B cell (primary cell): ENCODE data around the gene C1orf185. TPM values are rescaled to one million over a fixed set of nuclear protein-coding genes. Genes with fewer than 3 reads are reported as not detected.
A peak's percentile ranks its signal among the peaks of the same experiment; 100 is the strongest.
"Not testable (repeated sequence)": the region's sequence is repeated elsewhere in the genome, so short reads cannot be mapped to it uniquely, and the experiment has no call there.

ENCODE experiments used
- ATAC-seq: fragments of 200-7000 bp; cut with Tn5 transposase; one replicate; pipeline ENCODE4 v1.10.0; 2021; ENCODE audit warnings: low read depth, mild to moderate bottlenecking, moderate number of reproducible peaks, moderate library complexity
- CTCF ChIA-PET: fragments of 350-600 bp; sonication (Branson Sonifier 250); formaldehyde crosslinking; loops from one replicate; lab custom pipeline; 2021; ENCODE audit warnings: antibody characterized with exemption, inconsistent platforms; lab: Charles Lee
- POLR2A ChIA-PET: fragments of 350-600 bp; sonication (Branson Sonifier 250); formaldehyde crosslinking; loops from one replicate; lab custom pipeline; 2021; ENCODE audit warnings: antibody characterized with exemption; lab: Charles Lee
- DNase-seq: peaks from one replicate; pipeline ENCODE4 v3.0.0; 2013
- H2AFZ ChIP-seq: 2 replicates; pipeline ENCODE4 v1.6.1; 2012; ENCODE audit warnings: mild to moderate bottlenecking, low read depth, low read length; ENCODE audit not compliant: insufficient read depth, poor library complexity, severe bottlenecking
- H3K27ac ChIP-seq, 2 donors: 1 replicate in 1 of 2; 2 replicates in 1 of 2; pipeline ENCODE4 v1.5.1; 2012 to 2013; ENCODE audit warnings: low read length in 2 of 2, mild to moderate bottlenecking in 2 of 2, moderate library complexity in 1 of 2
- H3K27me3 ChIP-seq, 4 experiments: fragments of 200-600 bp in 1 of 4; sonication (generic) in 1 of 4; replicated peaks in 1 of 4; 1 replicate in 2 of 4; 2 replicates in 2 of 4; pipeline versions ENCODE4 v1.6.1 to v1.7.0; 2013 to 2016; ENCODE audit warnings: low read length in 3 of 4, mild to moderate bottlenecking in 2 of 4, mixed read lengths in 1 of 4, moderate library complexity in 1 of 4; ENCODE audit not compliant: insufficient read depth in 4 of 4, control insufficient read depth in 3 of 4; ENCODE audit errors: control extremely low read depth in 1 of 4
- H3K36me3 ChIP-seq, 2 experiments: replicated peaks in 1 of 2; 1 replicate in 1 of 2; 2 replicates in 1 of 2; pipeline versions ENCODE4 v1.6.1 to v1.7.1; 2013; ENCODE audit warnings: low read length in 1 of 2; ENCODE audit not compliant: insufficient read depth in 2 of 2, control insufficient read depth in 1 of 2; ENCODE audit errors: control extremely low read depth in 1 of 2, extremely low read depth in 1 of 2
- H3K4me1 ChIP-seq, 2 donors: fragments of 200-600 bp in 1 of 2; sonication (generic) in 1 of 2; 1 replicate in 1 of 2; 2 replicates in 1 of 2; pipeline versions ENCODE4 v1.5.1 to v1.6.1; 2013 to 2017; ENCODE audit warnings: low read length in 2 of 2; ENCODE audit not compliant: control insufficient read depth in 2 of 2, insufficient read depth in 2 of 2
- H3K4me2 ChIP-seq: replicated peaks from 2 replicates; pipeline ENCODE3; 2012; ENCODE audit warnings: mild to moderate bottlenecking, low read depth, low read length; ENCODE audit not compliant: poor library complexity, severe bottlenecking
- H3K4me3 ChIP-seq, 5 experiments: fragments of 200-600 bp in 1 of 5; sonication (generic) in 1 of 5; 1 replicate in 3 of 5; 2 replicates in 2 of 5; pipeline versions ENCODE4 v1.5.1 to v1.7.0; 2011 to 2016; ENCODE audit warnings: low read length in 4 of 5, mild to moderate bottlenecking in 4 of 5, low read depth in 2 of 5, control low read depth in 1 of 5, moderate library complexity in 1 of 5; ENCODE audit not compliant: insufficient read depth in 1 of 5; ENCODE audit errors: control extremely low read depth in 1 of 5, extremely low read depth in 1 of 5
- H3K79me2 ChIP-seq: fragments of 200-600 bp; sonication (generic); one replicate; pipeline ENCODE4 v1.6.0; 2016; ENCODE audit warnings: low read length; ENCODE audit not compliant: control insufficient read depth, insufficient read depth
- H3K9ac ChIP-seq: fragments of 200-600 bp; sonication (generic); 2 replicates; pipeline ENCODE4 v1.6.1; 2017; ENCODE audit warnings: mild to moderate bottlenecking, low read length, moderate library complexity
- H3K9me3 ChIP-seq, 3 donors: one replicate each; pipeline versions ENCODE4 v1.6.1 to v1.7.1; 2013; ENCODE audit warnings: low read length in 2 of 3; ENCODE audit not compliant: control insufficient read depth in 2 of 3, insufficient read depth in 1 of 3; ENCODE audit errors: control extremely low read depth in 1 of 3
- H4K20me1 ChIP-seq: 2 replicates; pipeline ENCODE4 v1.6.0; 2012; ENCODE audit warnings: mild to moderate bottlenecking, low read length; ENCODE audit not compliant: insufficient read depth, control insufficient read depth, poor library complexity, severe bottlenecking
- H3K27ac Mint-ChIP-seq: one replicate; pipeline ENCODE4 v1.8.0; 2021; ENCODE audit warnings: mixed read lengths
- H3K27me3 Mint-ChIP-seq: one replicate; pipeline ENCODE4 v1.8.0; 2021; ENCODE audit warnings: mixed read lengths
- H3K4me1 Mint-ChIP-seq: one replicate; pipeline ENCODE4 v1.8.0; 2021; ENCODE audit warnings: mixed read lengths
- H3K4me3 Mint-ChIP-seq: one replicate; pipeline ENCODE4 v1.8.0; 2021; ENCODE audit warnings: mixed read lengths
- H3K9me3 Mint-ChIP-seq: one replicate; pipeline ENCODE4 v1.8.0; 2022; ENCODE audit warnings: mixed read lengths; ENCODE audit not compliant: insufficient read depth
- EZH2 ChIP-seq: IDR thresholded peaks from 2 replicates; pipeline ENCODE4 v1.6.1; 2012; ENCODE audit warnings: borderline replicate concordance, low read depth, mild to moderate bottlenecking, moderate library complexity, low read length; ENCODE audit not compliant: insufficient read depth, poor library complexity, severe bottlenecking
- WGBS: methylation state at CpG from one replicate; pipeline ENCODE4 v1.1.5; 2013; ENCODE audit warnings: missing lambda C conversion rate; ENCODE audit not compliant: insufficient coverage; 5-methylcytosine and 5-hydroxymethylcytosine counted together
- intact Hi-C: fragments of 100-400 bp; cut with micrococcal nuclease; formaldehyde crosslinking; loops from one replicate; pipeline ENCODE4 v1.10.0; 2022
- polyA plus RNA-seq: library from polyadenylated mRNA; depleted of rRNA; stranded (reverse); fragments of >200 nt; gene quantifications from 2 replicates; pipeline ENCODE4 v1.2.3, GENCODE V29; 2012
- total RNA-seq, 2 donors: library from RNA; stranded (reverse); fragments of 120-200 nt in 1 of 2; gene quantifications; 1 replicate in 1 of 2; 2 replicates in 1 of 2; pipeline versions ENCODE4 v1.2.3 to v1.2.4, GENCODE V29; 2013 to 2022
- TF ChIP-seq, protein P1 (sequence below): fragments of 200-600 bp; IDR thresholded peaks from one replicate; pipeline ENCODE4 v1.8.0; 2022; ENCODE audit warnings: antibody characterized with exemption, mild to moderate bottlenecking

The C1orf185 gene
- total and polyA plus RNA-seq, 2 donors (not counting 1 experiment from before 2014, with no cell fraction given) = not detected

DNA sequence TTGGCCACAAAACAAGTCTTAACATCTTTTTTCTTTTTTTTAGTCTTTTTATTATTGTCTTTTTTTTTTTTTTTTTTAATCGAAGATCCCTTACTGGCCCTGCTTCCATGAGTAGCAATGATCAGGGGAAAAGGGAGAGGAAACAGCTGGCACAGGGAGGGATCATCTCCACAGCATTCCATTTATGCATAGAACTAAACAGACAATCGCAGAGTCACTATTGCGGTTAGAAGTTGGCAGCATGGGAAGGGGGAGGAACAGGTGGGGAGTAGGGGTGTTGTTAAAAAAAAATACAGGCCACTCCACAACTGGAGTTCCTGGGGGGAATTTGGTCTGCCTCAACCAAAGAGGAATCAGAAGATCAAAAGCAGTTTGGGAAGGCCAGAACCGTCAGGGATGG, 55.4 kb downstream of the C1orf185 start:
- TF ChIP-seq, protein P1, sequence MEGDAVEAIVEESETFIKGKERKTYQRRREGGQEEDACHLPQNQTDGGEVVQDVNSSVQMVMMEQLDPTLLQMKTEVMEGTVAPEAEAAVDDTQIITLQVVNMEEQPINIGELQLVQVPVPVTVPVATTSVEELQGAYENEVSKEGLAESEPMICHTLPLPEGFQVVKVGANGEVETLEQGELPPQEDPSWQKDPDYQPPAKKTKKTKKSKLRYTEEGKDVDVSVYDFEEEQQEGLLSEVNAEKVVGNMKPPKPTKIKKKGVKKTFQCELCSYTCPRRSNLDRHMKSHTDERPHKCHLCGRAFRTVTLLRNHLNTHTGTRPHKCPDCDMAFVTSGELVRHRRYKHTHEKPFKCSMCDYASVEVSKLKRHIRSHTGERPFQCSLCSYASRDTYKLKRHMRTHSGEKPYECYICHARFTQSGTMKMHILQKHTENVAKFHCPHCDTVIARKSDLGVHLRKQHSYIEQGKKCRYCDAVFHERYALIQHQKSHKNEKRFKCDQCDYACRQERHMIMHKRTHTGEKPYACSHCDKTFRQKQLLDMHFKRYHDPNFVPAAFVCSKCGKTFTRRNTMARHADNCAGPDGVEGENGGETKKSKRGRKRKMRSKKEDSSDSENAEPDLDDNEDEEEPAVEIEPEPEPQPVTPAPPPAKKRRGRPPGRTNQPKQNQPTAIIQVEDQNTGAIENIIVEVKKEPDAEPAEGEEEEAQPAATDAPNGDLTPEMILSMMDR = no peak
- TF ChIP-seq EZH2 = no peak
- no peak overlapping the region for H3K4me3 Mint-ChIP-seq

GRCh38 chr1:51158263-51158662, 56.2 kb downstream of the C1orf185 start:
- ATAC-seq = no peak
- peaks cover 5% of the 10 kb centered on the region for H3K9me3 Mint-ChIP-seq
- H3K27me3 Mint-ChIP-seq = peaks cover 12% of the 10 kb centered on the region
- no peak overlapping the region for H3K4me2 ChIP-seq
- TF ChIP-seq, protein P1 = no peak
- POLR2A ChIA-PET = no interaction called here
- H3K36me3 ChIP-seq = no peaks in the 10 kb centered on the region
- intact Hi-C loops = no loop called here
- no peak overlapping the region for H2AFZ ChIP-seq
- H3K9ac ChIP-seq = no peak overlapping the region
- peaks cover 1% of the 10 kb centered on the region for H3K4me1 Mint-ChIP-seq
- H3K27me3 ChIP-seq = no peaks in the 10 kb centered on the region
- peaks cover 0 to 3% of the 10 kb centered on the region in 2 donors for H3K4me1 ChIP-seq
- WGBS = no CpG with 5 or more reads among the region's 4 CpGs
- no peak overlapping the region for H3K27ac ChIP-seq
- no peak overlapping the region for H3K4me3 Mint-ChIP-seq
- no peaks in the 10 kb centered on the region for H3K79me2 ChIP-seq
- no peaks in the 10 kb centered on the region for H4K20me1 ChIP-seq
- no peak overlapping the region for H3K27ac Mint-ChIP-seq
- H3K4me3 ChIP-seq = no peak overlapping the region
- no peak for DNase-seq
- CTCF ChIA-PET = no interaction called here
- H3K9me3 ChIP-seq = peaks cover 0 to 15% (median 12%) of the 10 kb centered on the region in 3 donors

More for the DNA sequence above, 55.4 kb downstream of the C1orf185 start:
- H3K4me3 ChIP-seq = no peak overlapping the region
- no peak overlapping the region for H3K27ac Mint-ChIP-seq
- peaks cover 12% of the 10 kb centered on the region for H3K27me3 Mint-ChIP-seq
- ChIA-PET CTCF (no interaction called here), POLR2A (no interaction called here)
- no peaks in the 10 kb centered on the region for H3K79me2 ChIP-seq
- DNase-seq (no peak), ATAC-seq (no peak)
- H3K4me2 ChIP-seq = no peak overlapping the region
- H3K4me1 Mint-ChIP-seq = peaks cover 1% of the 10 kb centered on the region
- no peaks in the 10 kb centered on the region for H3K27me3 ChIP-seq
- no peak overlapping the region for H3K9ac ChIP-seq
- peaks cover 0 to 3% of the 10 kb centered on the region in 2 donors for H3K4me1 ChIP-seq
- intact Hi-C loops = no loop called here
- H4K20me1 ChIP-seq = no peaks in the 10 kb centered on the region
- H3K9me3 ChIP-seq = peaks cover 0 to 17% (median 15%) of the 10 kb centered on the region in 3 donors
- H3K36me3 ChIP-seq = no peaks in the 10 kb centered on the region
- peaks cover 5% of the 10 kb centered on the region for H3K9me3 Mint-ChIP-seq
- H3K27ac ChIP-seq = no peak overlapping the region
- WGBS = 100% methylated on average over 1 of the region's 4 CpGs
- H2AFZ ChIP-seq = peak overlapping the region; percentile 43

- H3K4me3 Mint-ChIP-seq, H3K9me3 ChIP-seq, H3K27ac Mint-ChIP-seq, intact Hi-C loops, H3K9ac ChIP-seq, H4K20me1 ChIP-seq, H3K4me2 ChIP-seq, H3K36me3 ChIP-seq, H3K9me3 Mint-ChIP-seq, H3K79me2 ChIP-seq, H2AFZ ChIP-seq, H3K27ac ChIP-seq, DNase-seq, ATAC-seq, H3K27me3 ChIP-seq, POLR2A ChIA-PET, H3K4me1 Mint-ChIP-seq, H3K4me3 ChIP-seq, H3K4me1 ChIP-seq: not testable (repeated sequence)
- CTCF ChIA-PET = interaction anchor here (1.1 kb wide), 1 partner anchor 30 kb away, joined by 3 read pairs; no protein-coding TSS in a partner anchor
- WGBS = 48% methylated on average over 4 of the region's 5 CpGs
- H3K27me3 Mint-ChIP-seq = peaks cover 12% of the 10 kb centered on the region
Observed at GRCh38 chr1:51162560-51162959, 60.5 kb downstream of the C1orf185 start.
